H9 (cell line): Measurements from ENCODE around the gene C7. TPM values are rescaled to one million over a fixed set of nuclear protein-coding genes. Genes with fewer than 3 reads are reported as not detected.

Experiments
- DNase-seq: peaks from one replicate; pipeline ENCODE4 v3.0.0-alpha.2; 2017
- H2AFZ ChIP-seq: one replicate; pipeline ENCODE4 v1.6.1; 2013; ENCODE audit warnings: mild to moderate bottlenecking, low read length, control low read depth, moderate library complexity
- H2AK5ac ChIP-seq: 2 replicates; pipeline ENCODE4 v1.6.1; 2013; ENCODE audit warnings: low read length, control low read depth, mixed read lengths; ENCODE audit not compliant: insufficient read length
- H2BK120ac ChIP-seq: one replicate; pipeline ENCODE4 v1.6.1; 2013; ENCODE audit warnings: low read depth, mild to moderate bottlenecking, low read length, control low read depth, inconsistent platforms; ENCODE audit not compliant: poor library complexity, severe bottlenecking
- H2BK12ac ChIP-seq: 2 replicates; pipeline ENCODE4 v1.6.1; 2013; ENCODE audit warnings: low read length, control low read depth, mixed read lengths, low read depth; ENCODE audit not compliant: insufficient read length
- H2BK15ac ChIP-seq: 2 replicates; pipeline ENCODE4 v1.6.1; 2013; ENCODE audit warnings: low read depth, low read length, control low read depth
- H2BK20ac ChIP-seq: one replicate; pipeline ENCODE4 v1.6.1; 2013; ENCODE audit warnings: low read depth, mild to moderate bottlenecking, low read length, control low read depth, inconsistent platforms; ENCODE audit not compliant: poor library complexity, severe bottlenecking
- H2BK5ac ChIP-seq: 2 replicates; pipeline ENCODE4 v1.6.1; 2013; ENCODE audit warnings: low read length, control low read depth, mixed read lengths; ENCODE audit not compliant: insufficient read length
- H3K14ac ChIP-seq: 2 replicates; pipeline ENCODE4 v1.6.1; 2013; ENCODE audit warnings: low read length, control low read depth; ENCODE audit not compliant: insufficient read depth
- H3K18ac ChIP-seq: 2 replicates; pipeline ENCODE4 v1.6.1; 2013; ENCODE audit warnings: low read depth, mild to moderate bottlenecking, mixed read lengths, low read length, control low read depth; ENCODE audit not compliant: insufficient read length
- H3K23ac ChIP-seq: 2 replicates; pipeline ENCODE4 v1.6.1; 2013; ENCODE audit warnings: low read length, control low read depth, mixed read lengths, low read depth; ENCODE audit not compliant: insufficient read length
- H3K23me2 ChIP-seq: 2 replicates; pipeline ENCODE4 v1.6.1; 2013; ENCODE audit warnings: low read depth, mild to moderate bottlenecking, mixed read lengths, low read length, control low read depth; ENCODE audit not compliant: insufficient read length, poor library complexity, severe bottlenecking
- H3K27ac ChIP-seq: 2 replicates; pipeline ENCODE4 v1.5.1; 2013; ENCODE audit warnings: low read length, control low read depth, mixed read lengths, low read depth; ENCODE audit not compliant: insufficient read length
- H3K27me3 ChIP-seq: 2 replicates; pipeline ENCODE4 v1.6.1; 2013; ENCODE audit warnings: low read length, control low read depth, inconsistent platforms; ENCODE audit not compliant: insufficient read depth
- H3K4ac ChIP-seq: 2 replicates; pipeline ENCODE4 v1.6.1; 2013; ENCODE audit warnings: low read depth, mild to moderate bottlenecking, control low read depth, inconsistent platforms, low read length, moderate library complexity
- H3K4me1 ChIP-seq: 2 replicates; pipeline ENCODE4 v1.6.1; 2013; ENCODE audit warnings: low read length, control low read depth, inconsistent platforms; ENCODE audit not compliant: insufficient read depth
- H3K4me2 ChIP-seq: 2 replicates; pipeline ENCODE4 v1.6.1; 2013; ENCODE audit warnings: low read length, control low read depth, mixed read lengths; ENCODE audit not compliant: insufficient read length, insufficient read depth
- H3K56ac ChIP-seq: 2 replicates; pipeline ENCODE4 v1.6.1; 2013; ENCODE audit warnings: low read depth, mild to moderate bottlenecking, mixed read lengths, low read length, control low read depth; ENCODE audit not compliant: insufficient read length
- H3K79me1 ChIP-seq: 2 replicates; pipeline ENCODE4 v1.6.1; 2013; ENCODE audit warnings: low read depth, mild to moderate bottlenecking, moderate library complexity, low read length, control low read depth, inconsistent platforms; ENCODE audit not compliant: insufficient read depth, poor library complexity, severe bottlenecking
- H3K79me2 ChIP-seq: 2 replicates; pipeline ENCODE4 v1.6.1; 2013; ENCODE audit warnings: low read length, control low read depth, inconsistent platforms; ENCODE audit not compliant: insufficient read depth
- H3K9ac ChIP-seq: 2 replicates; pipeline ENCODE4 v1.6.1; 2013; ENCODE audit warnings: low read length, control low read depth, mixed read lengths; ENCODE audit not compliant: insufficient read length; ENCODE audit errors: extremely low read depth
- H3K9me3 ChIP-seq: one replicate; pipeline ENCODE4 v1.6.1; 2013; ENCODE audit warnings: low read depth, low read length, inconsistent platforms; ENCODE audit not compliant: control insufficient read depth
- H3T11ph ChIP-seq: one replicate; pipeline ENCODE4 v1.6.1; 2013; ENCODE audit warnings: mild to moderate bottlenecking, low read length, control low read depth, inconsistent platforms
- H4K20me1 ChIP-seq: one replicate; pipeline ENCODE4 v1.6.1; 2013; ENCODE audit not compliant: control insufficient read depth, insufficient read length, insufficient read depth
- H4K5ac ChIP-seq: 2 replicates; pipeline ENCODE4 v1.6.1; 2013; ENCODE audit warnings: low read depth, mild to moderate bottlenecking, mixed read lengths, low read length, control low read depth; ENCODE audit not compliant: insufficient read length
- H4K8ac ChIP-seq: replicated peaks from 2 replicates; pipeline ENCODE4 v1.6.1; 2013; ENCODE audit warnings: low read length, control low read depth, mixed read lengths, low read depth; ENCODE audit not compliant: insufficient read length
- H4K91ac ChIP-seq: 2 replicates; pipeline ENCODE4 v1.6.1; 2013; ENCODE audit warnings: low read depth, mild to moderate bottlenecking, moderate library complexity, mixed read lengths, low read length, control low read depth; ENCODE audit not compliant: insufficient read length
- H3K27ac Mint-ChIP-seq, 3 experiments: 2 replicates in 2 of 3; 3 replicates in 1 of 3; pipeline ENCODE4 v1.8.0; 2020 to 2021; ENCODE audit warnings: mixed read lengths in 3 of 3, mild to moderate bottlenecking in 1 of 3, moderate library complexity in 1 of 3
- H3K27me3 Mint-ChIP-seq: 2 replicates; pipeline ENCODE4 v1.8.0; 2021; ENCODE audit warnings: low read depth, mild to moderate bottlenecking, moderate library complexity, mixed read lengths
- H3K36me3 Mint-ChIP-seq, 3 experiments: 2 replicates in 2 of 3; 3 replicates in 1 of 3; pipeline ENCODE4 v1.8.0; 2020 to 2021; ENCODE audit warnings: low read depth in 3 of 3, mixed read lengths in 3 of 3; ENCODE audit not compliant: insufficient read depth in 1 of 3
- H3K4me1 Mint-ChIP-seq, 2 experiments: 2 replicates each; pipeline ENCODE4 v1.8.0; 2020; ENCODE audit warnings: mixed read lengths in 2 of 2
- H3K4me3 Mint-ChIP-seq, 2 experiments: 2 replicates in 1 of 2; 3 replicates in 1 of 2; pipeline ENCODE4 v1.8.0; 2020 to 2021; ENCODE audit warnings: mild to moderate bottlenecking in 2 of 2, mixed read lengths in 2 of 2, moderate library complexity in 1 of 2
- H3K9me3 Mint-ChIP-seq, 2 experiments: 2 replicates in 1 of 2; 3 replicates in 1 of 2; pipeline ENCODE4 v1.8.0; 2020; ENCODE audit warnings: mild to moderate bottlenecking in 2 of 2, mixed read lengths in 2 of 2, moderate library complexity in 1 of 2
- WGBS: extraction: QIAGEN DNeasy Blood & Tissue Kit; methylation state at CpG from one replicate; pipeline ENCODE4 v1.1.7; 2013; ENCODE audit warnings: missing lambda C conversion rate, low lambda C conversion rate, mixed read lengths; ENCODE audit not compliant: insufficient read length; ENCODE audit errors: extremely low coverage; 5-methylcytosine and 5-hydroxymethylcytosine counted together
- total RNA-seq: library from RNA; stranded (reverse); gene quantifications from 2 replicates; pipeline ENCODE4 v1.2.1, GENCODE V29; 2021
- TF ChIP-seq, protein P1 (sequence below): fragments of 200-600 bp; sonication (generic); conservative IDR thresholded peaks from 3 replicates; pipeline ENCODE4 v1.8.0; 2021; ENCODE audit warnings: antibody characterized with exemption, mild to moderate bottlenecking

C7 gene
- total RNA-seq, 1 experiment from 2014 or later: 0.52 TPM

DNA sequence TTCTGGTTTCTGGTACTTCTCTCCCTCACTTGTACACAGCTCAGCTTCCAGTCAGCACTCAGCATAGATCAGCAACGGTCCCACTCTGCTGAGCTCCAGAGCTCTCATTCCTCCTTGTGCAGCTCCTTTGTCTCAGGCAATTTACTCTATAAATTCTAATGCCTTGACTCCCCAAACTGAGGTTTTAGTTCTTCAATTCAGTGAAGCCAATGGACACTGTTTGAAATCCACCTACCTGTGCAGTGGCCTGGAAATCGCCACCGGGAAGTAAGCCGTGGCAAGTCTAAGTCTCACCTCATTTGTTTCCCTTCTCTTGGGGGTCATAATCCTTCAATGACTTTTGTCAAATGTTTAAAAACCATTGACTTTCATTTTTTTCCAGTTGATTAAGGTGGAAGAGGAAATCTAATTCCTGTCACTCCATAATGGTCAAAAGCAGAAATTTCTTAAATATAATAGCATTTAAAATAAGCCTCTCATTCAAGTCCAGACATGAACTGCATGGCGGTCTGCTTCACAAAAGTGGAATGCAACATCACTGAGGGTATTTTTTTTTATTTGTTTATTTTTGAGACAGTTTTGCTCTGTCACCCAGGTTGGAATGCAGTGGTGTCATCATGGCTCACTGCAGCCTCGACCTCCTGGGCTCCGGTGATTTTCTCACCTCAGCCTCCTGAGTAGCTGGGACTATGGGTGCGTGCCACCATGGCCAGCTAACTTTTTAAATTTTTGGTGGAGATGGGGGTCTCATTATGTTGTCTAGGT is 79.6 kb downstream of the C7 start:
- H3K18ac ChIP-seq: no peak overlapping the region
- H3K14ac ChIP-seq: no peak overlapping the region
- H4K20me1 ChIP-seq: no peaks in the 10 kb centered on the region
- H3K79me1 ChIP-seq: no peaks in the 10 kb centered on the region
- H3K27me3 ChIP-seq: no peaks in the 10 kb centered on the region
- H3K4me2 ChIP-seq: no peak overlapping the region
- Mint-ChIP-seq H3K36me3 (no peaks in the 10 kb centered on the region), H3K4me1 (no peaks in the 10 kb centered on the region), H3K27ac (no peak overlapping the region), H3K4me3 (no peak overlapping the region), H3K9me3 (no peaks in the 10 kb centered on the region; a peak in 3 of 5 replicates), H3K27me3 (no peaks in the 10 kb centered on the region; the same call in 1 of the 2 replicates)
- no peak overlapping the region for H3K9ac ChIP-seq
- H3K4me1 ChIP-seq: no peaks in the 10 kb centered on the region
- no peak for DNase-seq
- no peak overlapping the region for H2BK5ac ChIP-seq
- H2BK15ac ChIP-seq: no peak overlapping the region
- no peak overlapping the region for H3K56ac ChIP-seq
- H2BK20ac ChIP-seq: no peak overlapping the region
- no peak overlapping the region for H2BK12ac ChIP-seq
- no peak overlapping the region for H3K27ac ChIP-seq
- H4K8ac ChIP-seq: no peak overlapping the region
- no peak overlapping the region for H3K4ac ChIP-seq
- H3K79me2 ChIP-seq: no peaks in the 10 kb centered on the region
- no CpG with 5 or more reads among the region's 8 CpGs for WGBS
- TF ChIP-seq, protein P1, sequence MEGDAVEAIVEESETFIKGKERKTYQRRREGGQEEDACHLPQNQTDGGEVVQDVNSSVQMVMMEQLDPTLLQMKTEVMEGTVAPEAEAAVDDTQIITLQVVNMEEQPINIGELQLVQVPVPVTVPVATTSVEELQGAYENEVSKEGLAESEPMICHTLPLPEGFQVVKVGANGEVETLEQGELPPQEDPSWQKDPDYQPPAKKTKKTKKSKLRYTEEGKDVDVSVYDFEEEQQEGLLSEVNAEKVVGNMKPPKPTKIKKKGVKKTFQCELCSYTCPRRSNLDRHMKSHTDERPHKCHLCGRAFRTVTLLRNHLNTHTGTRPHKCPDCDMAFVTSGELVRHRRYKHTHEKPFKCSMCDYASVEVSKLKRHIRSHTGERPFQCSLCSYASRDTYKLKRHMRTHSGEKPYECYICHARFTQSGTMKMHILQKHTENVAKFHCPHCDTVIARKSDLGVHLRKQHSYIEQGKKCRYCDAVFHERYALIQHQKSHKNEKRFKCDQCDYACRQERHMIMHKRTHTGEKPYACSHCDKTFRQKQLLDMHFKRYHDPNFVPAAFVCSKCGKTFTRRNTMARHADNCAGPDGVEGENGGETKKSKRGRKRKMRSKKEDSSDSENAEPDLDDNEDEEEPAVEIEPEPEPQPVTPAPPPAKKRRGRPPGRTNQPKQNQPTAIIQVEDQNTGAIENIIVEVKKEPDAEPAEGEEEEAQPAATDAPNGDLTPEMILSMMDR: no peak
- H2AK5ac ChIP-seq: no peak overlapping the region
- no peaks in the 10 kb centered on the region for H3K9me3 ChIP-seq
- H3K23me2 ChIP-seq: no peaks in the 10 kb centered on the region
- H2BK120ac ChIP-seq: no peak overlapping the region
- H4K5ac ChIP-seq: no peak overlapping the region
- no peak overlapping the region for H2AFZ ChIP-seq
- no peak overlapping the region for H4K91ac ChIP-seq
- no peak overlapping the region for H3T11ph ChIP-seq
- H3K23ac ChIP-seq: no peak overlapping the region
